Adrenal gland (tissue), 5 donors: ENCODE measurements around the gene ERICH6.

Source experiments
- POLR2A ChIP-seq, 2 donors: fragments of 450-650 bp; IDR thresholded peaks; one replicate each; pipeline ENCODE4 v1.6.1; 2017; ENCODE audit warnings: antibody characterized with exemption in 2 of 2, mild to moderate bottlenecking in 2 of 2, moderate library complexity in 1 of 2
- TF ChIP-seq, protein P1 (sequence below), 6 experiments: fragments of 450-650 bp in 4 of 6; fragments of 200-600 bp in 2 of 6; sonication (generic) in 1 of 6; IDR thresholded peaks; 1 replicate in 5 of 6; 2 replicates in 1 of 6; pipeline versions ENCODE4 v1.5.1 to v1.8.0; 2016 to 2021; ENCODE audit warnings: antibody characterized with exemption in 6 of 6, mild to moderate bottlenecking in 2 of 6, moderate library complexity in 1 of 6
- donor health status: DM: no; HTN: no; CAD: no.

DNA sequence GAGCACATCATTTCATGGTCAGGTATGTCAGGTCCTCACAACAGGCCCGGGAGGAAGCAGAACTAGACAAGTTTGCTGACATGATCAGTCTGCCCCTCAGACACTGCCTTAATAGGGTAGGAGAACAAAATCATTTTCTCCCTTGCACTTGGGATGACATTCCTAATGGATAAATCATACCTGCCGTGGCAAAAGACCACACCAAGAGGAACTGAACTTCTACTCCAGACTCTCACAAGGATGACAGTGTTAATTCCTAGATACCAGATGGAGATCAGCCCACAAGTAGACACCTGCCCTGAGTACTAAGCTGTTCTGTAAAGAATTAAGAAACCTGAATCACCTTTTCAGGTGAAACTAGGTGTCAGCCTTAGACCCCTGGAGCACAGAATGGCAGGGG is 39.8 kb upstream of the ERICH6 start:
- TF ChIP-seq, protein P1, sequence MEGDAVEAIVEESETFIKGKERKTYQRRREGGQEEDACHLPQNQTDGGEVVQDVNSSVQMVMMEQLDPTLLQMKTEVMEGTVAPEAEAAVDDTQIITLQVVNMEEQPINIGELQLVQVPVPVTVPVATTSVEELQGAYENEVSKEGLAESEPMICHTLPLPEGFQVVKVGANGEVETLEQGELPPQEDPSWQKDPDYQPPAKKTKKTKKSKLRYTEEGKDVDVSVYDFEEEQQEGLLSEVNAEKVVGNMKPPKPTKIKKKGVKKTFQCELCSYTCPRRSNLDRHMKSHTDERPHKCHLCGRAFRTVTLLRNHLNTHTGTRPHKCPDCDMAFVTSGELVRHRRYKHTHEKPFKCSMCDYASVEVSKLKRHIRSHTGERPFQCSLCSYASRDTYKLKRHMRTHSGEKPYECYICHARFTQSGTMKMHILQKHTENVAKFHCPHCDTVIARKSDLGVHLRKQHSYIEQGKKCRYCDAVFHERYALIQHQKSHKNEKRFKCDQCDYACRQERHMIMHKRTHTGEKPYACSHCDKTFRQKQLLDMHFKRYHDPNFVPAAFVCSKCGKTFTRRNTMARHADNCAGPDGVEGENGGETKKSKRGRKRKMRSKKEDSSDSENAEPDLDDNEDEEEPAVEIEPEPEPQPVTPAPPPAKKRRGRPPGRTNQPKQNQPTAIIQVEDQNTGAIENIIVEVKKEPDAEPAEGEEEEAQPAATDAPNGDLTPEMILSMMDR (IDR thresholded peaks at IDR 0.05): no peak
- no peak for TF ChIP-seq POLR2A (IDR thresholded peaks at IDR 0.05)
